ENCODE results near the gene PLXNB1.

DNA sequence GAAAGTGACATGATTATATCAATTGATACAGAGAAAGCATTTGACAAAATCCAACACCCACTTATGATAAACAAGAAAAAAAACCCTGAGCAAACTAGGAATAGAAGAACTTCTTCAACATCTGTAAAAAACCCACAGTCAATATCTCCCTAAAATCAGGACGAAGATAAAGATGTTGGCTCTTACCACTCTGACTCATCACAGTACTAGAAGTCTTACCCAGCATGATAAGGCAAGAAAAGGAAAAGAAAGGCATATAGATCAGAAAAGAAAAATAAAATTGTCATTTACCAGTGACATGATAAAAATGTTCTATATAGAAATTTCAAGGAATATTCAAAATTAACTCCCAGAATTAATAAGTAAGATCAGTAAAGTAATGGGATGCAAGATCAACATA is 65.0 kb downstream of the PLXNB1 start:
- no peak for TF ChIP-seq CTCF (IDR thresholded peaks at IDR 0.05)
- no peak for TF ChIP-seq POLR2A (IDR thresholded peaks at IDR 0.05)
